Activated CD8-positive, alpha-beta memory T cell treated with anti-CD3 and anti-CD28 coated beads, Interleukin-2, amount 50 U/mL, for 4 hours (primary cell): ENCODE measurements around the gene GALE.
"Not testable (repeated sequence)": the region's sequence is repeated elsewhere in the genome, so short reads cannot be mapped to it uniquely, and the experiment has no call there.

ENCODE experiments used
- DNase-seq: peaks from one replicate; pipeline ENCODE4 v3.0.0-alpha.2; 2020

Gene GALE

GRCh38 chr1:23800400-23801337, at the start of gene GALE:
TSS of gene GALE (minus strand) at chr1:23800754. CDS start at chr1:23799007, 1,747 bp downstream.
- DNase-seq, result peak; percentile 97

GRCh38 chr1:23848673-23849616, 48.4 kb upstream of the GALE start:
- DNase-seq, result no peak

- DNase-seq, result not testable (repeated sequence)
Observed at GRCh38 chr1:23847482-23848095, 47.0 kb upstream of the GALE start.

GRCh38 chr1:23845163-23845562, 44.6 kb upstream of the GALE start:
- DNase-seq, result no peak

GRCh38 chr1:23843644-23844043, 43.1 kb upstream of the GALE start:
- DNase-seq, result no peak

GRCh38 chr1:23838401-23838866, 37.9 kb upstream of the GALE start:
- peak; percentile 76 for DNase-seq

- no peak for DNase-seq
Observed at GRCh38 chr1:23837908-23838307, 37.4 kb upstream of the GALE start.

- no peak for DNase-seq
Observed at GRCh38 chr1:23836037-23836436, 35.5 kb upstream of the GALE start.

GRCh38 chr1:23834156-23834555, 33.6 kb upstream of the GALE start:
- DNase-seq, result not testable (repeated sequence)

GRCh38 chr1:23827717-23828116, 27.2 kb upstream of the GALE start:
- no peak for DNase-seq

GRCh38 chr1:23826590-23826989, 26.0 kb upstream of the GALE start:
- not testable (repeated sequence) for DNase-seq

- DNase-seq, result no peak
Observed at GRCh38 chr1:23825762-23826522, 25.4 kb upstream of the GALE start.

GRCh38 chr1:23825076-23825761, 24.7 kb upstream of the GALE start, which contains the start of gene HMGCL:
TSS of gene HMGCL (minus strand) at chr1:23825429. CDS start at chr1:23825415, 14 bp downstream.
- peak; percentile 89 for DNase-seq

- no peak for DNase-seq
Observed at GRCh38 chr1:23824711-23825075, 24.1 kb upstream of the GALE start.

GRCh38 chr1:23823767-23824166, 23.2 kb upstream of the GALE start:
- DNase-seq, result no peak

GRCh38 chr1:23817633-23818032, 17.1 kb upstream of the GALE start:
- DNase-seq, result no peak

GRCh38 chr1:23816906-23817305, 16.4 kb upstream of the GALE start:
- DNase-seq, result no peak

- DNase-seq, result no peak
Observed at GRCh38 chr1:23816361-23816760, 15.8 kb upstream of the GALE start.

GRCh38 chr1:23814016-23814415, 13.5 kb upstream of the GALE start:
- DNase-seq, result no peak

- DNase-seq, result peak; percentile 56
Observed at GRCh38 chr1:23810818-23811540, 10.4 kb upstream of the GALE start.

- peak; percentile 79 for DNase-seq
Observed at GRCh38 chr1:23809751-23810171, 9.2 kb upstream of the GALE start.
